ENCODE results near the gene SYT1. TPM values are rescaled to one million over a fixed set of nuclear protein-coding genes. Genes with fewer than 3 reads are reported as not detected.

Gene SYT1
- total RNA-seq, 1 experiment from 2014 or later: 1.3 TPM

- Mint-ChIP-seq H3K4me1 (ENCODE audit: low read depth, unreplicated experiment) (no peaks in the 10 kb centered on the region), H3K9me3 (ENCODE audit: low read depth, unreplicated experiment) (no peaks in the 10 kb centered on the region), H3K36me3 (ENCODE audit: insufficient read depth, unreplicated experiment) (no peaks in the 10 kb centered on the region), H3K27ac (ENCODE audit: unreplicated experiment) (no peak overlapping the region), H3K27me3 (ENCODE audit: unreplicated experiment) (no peaks in the 10 kb centered on the region), H3K4me3 (ENCODE audit: low read depth, unreplicated experiment) (no peak overlapping the region)
- no peak for DNase-seq
- no peak for TF ChIP-seq CTCF (IDR thresholded peaks at IDR 0.05; ENCODE audit: unreplicated experiment)
- intact Hi-C loops (cut with micrococcal nuclease; ENCODE audit: unreplicated experiment): no loop called here
- CTCF ChIA-PET: no interaction called here
- no TSS peak for BruUV-seq (replicated peaks)
Observed at GRCh38 chr12:79331870-79332269, 467.3 kb downstream of the SYT1 start.

- no peak for TF ChIP-seq CTCF (IDR thresholded peaks at IDR 0.05; ENCODE audit: unreplicated experiment)
- CTCF ChIA-PET: no interaction called here
- H3K36me3 Mint-ChIP-seq (ENCODE audit: insufficient read depth, unreplicated experiment): no peaks in the 10 kb centered on the region
- no peaks in the 10 kb centered on the region for H3K9me3 Mint-ChIP-seq (ENCODE audit: low read depth, unreplicated experiment)
- no peak overlapping the region for H3K4me3 Mint-ChIP-seq (ENCODE audit: low read depth, unreplicated experiment)
- intact Hi-C loops (cut with micrococcal nuclease; ENCODE audit: unreplicated experiment): no loop called here
- H3K27ac Mint-ChIP-seq (ENCODE audit: unreplicated experiment): no peak overlapping the region
- BruUV-seq (replicated peaks): no TSS peak
- no peak for DNase-seq
- H3K27me3 Mint-ChIP-seq (ENCODE audit: unreplicated experiment): no peaks in the 10 kb centered on the region
- H3K4me1 Mint-ChIP-seq (ENCODE audit: low read depth, unreplicated experiment): no peaks in the 10 kb centered on the region
Observed at GRCh38 chr12:79333144-79333543, 468.6 kb downstream of the SYT1 start.

DNA sequence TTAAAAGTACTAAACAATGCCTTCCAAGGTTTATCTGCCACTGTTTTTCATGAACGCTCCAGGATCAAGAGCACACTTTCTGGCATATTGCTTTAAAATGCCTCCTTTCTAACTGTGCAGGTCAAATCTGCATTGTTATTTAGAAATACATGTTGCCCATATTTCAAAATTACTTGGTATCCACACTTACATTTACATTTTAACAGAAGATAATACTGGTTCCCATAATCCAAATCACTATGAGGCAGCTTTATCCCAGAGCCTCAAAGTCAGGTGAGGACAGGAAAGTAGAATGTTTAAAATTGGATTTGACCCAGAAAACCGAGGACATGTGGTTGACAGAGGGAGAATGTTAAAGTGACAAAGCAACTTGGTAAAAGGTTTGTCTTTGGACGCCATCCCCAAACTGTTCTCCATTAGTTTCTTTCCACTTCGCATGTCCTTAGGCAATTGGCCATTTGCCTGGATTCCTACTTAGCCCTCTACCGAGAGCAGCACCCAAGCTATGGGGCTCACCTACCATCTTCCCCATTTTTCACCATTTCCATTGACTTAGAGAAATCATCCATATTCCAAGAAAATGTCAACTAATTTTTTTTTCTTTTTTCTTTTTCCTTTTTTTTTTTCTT is 473.2 kb downstream of the SYT1 start:
- no peaks in the 10 kb centered on the region for H3K9me3 Mint-ChIP-seq (ENCODE audit: low read depth, unreplicated experiment)
- TF ChIP-seq CTCF (IDR thresholded peaks at IDR 0.05; ENCODE audit: unreplicated experiment): no peak
- no peaks in the 10 kb centered on the region for H3K27me3 Mint-ChIP-seq (ENCODE audit: unreplicated experiment)
- intact Hi-C loops (cut with micrococcal nuclease; ENCODE audit: unreplicated experiment): no loop called here
- no peak overlapping the region for H3K27ac Mint-ChIP-seq (ENCODE audit: unreplicated experiment)
- no peaks in the 10 kb centered on the region for H3K4me1 Mint-ChIP-seq (ENCODE audit: low read depth, unreplicated experiment)
- no peak overlapping the region for H3K4me3 Mint-ChIP-seq (ENCODE audit: low read depth, unreplicated experiment)
- CTCF ChIA-PET: interaction anchor here (0.7 kb wide), 1 partner anchor 381 kb away, joined by 3 read pairs; no protein-coding TSS in a partner anchor
- no peak for DNase-seq
- no peaks in the 10 kb centered on the region for H3K36me3 Mint-ChIP-seq (ENCODE audit: insufficient read depth, unreplicated experiment)
- no TSS peak for BruUV-seq (replicated peaks)

DNA sequence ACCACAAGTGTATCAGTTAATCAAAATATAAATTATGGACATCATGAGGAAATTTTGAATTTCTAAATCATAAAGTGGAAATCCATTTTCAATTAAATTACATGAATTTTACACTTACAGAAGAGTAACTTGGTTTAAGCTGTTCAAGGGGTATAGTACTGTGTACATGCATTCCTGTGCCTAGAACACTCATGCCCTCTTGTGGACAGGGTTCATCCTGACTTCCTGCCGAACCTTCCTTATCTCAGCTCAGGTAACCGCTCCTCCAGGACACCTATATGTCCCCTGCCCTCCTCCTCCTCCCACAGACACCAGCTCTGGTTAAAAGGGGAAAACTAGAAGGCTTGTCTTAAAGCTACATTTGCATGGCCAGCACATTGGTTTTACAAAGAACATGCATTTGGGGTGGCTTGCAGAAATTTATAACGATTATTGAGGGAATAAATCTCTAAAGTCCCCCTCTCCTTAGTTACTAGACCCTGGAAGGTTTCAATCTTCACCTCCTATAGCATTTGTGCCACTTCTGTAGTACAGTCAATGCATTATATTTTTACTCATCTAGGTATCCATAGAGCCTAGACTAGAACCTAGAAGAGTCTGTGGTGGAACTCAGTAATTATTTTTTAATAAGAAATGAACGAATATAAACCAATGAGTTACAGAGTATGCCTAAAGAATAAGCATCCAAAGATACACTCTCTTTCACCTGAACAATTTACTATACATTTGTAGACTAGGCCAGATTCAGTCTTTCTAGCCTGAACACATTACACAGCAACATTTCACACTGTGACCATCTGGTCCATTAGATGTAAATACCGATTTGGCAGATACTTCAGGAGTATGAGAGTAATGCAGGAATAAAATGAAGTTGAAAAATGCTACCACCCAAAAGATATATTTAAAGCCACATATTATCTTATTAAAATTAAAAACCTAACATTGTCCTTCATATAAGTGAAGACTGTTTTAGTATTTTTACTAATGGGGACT is 480.6 kb downstream of the SYT1 start:
- peak; percentile 70 for TF ChIP-seq CTCF (IDR thresholded peaks at IDR 0.05; ENCODE audit: unreplicated experiment)
- BruUV-seq (replicated peaks): no TSS peak

More for the DNA sequence above, 480.6 kb downstream of the SYT1 start:
- H3K27ac Mint-ChIP-seq (ENCODE audit: unreplicated experiment): no peak overlapping the region
- no peaks in the 10 kb centered on the region for H3K4me1 Mint-ChIP-seq (ENCODE audit: low read depth, unreplicated experiment)
- H3K36me3 Mint-ChIP-seq (ENCODE audit: insufficient read depth, unreplicated experiment): no peaks in the 10 kb centered on the region
- CTCF ChIA-PET: interaction anchor here (0.9 to 1.1 kb wide), 9 partner anchors 13 to 1165 kb away, joined by 3 to 8 read pairs (median 4); no protein-coding TSS in a partner anchor
- peak; percentile 74 for DNase-seq
- peaks cover 16% of the 10 kb centered on the region for H3K27me3 Mint-ChIP-seq (ENCODE audit: unreplicated experiment)
- no peak overlapping the region for H3K4me3 Mint-ChIP-seq (ENCODE audit: low read depth, unreplicated experiment)
- intact Hi-C loops (cut with micrococcal nuclease; ENCODE audit: unreplicated experiment): loop anchor here (1.0 to 10.0 kb wide), 7 partner anchors 138 to 1200 kb away; no protein-coding TSS in a partner anchor
- no peaks in the 10 kb centered on the region for H3K9me3 Mint-ChIP-seq (ENCODE audit: low read depth, unreplicated experiment)

Measured in Calu3 (cell line).